IPS-15b (cell line): ENCODE results near the gene GIMAP2.

ENCODE experiments used
- H3K27me3 ChIP-seq: one replicate; pipeline ENCODE4 v1.6.1; 2013; ENCODE audit warnings: low read length; ENCODE audit not compliant: control insufficient read depth, insufficient read depth
- H3K36me3 ChIP-seq: one replicate; pipeline ENCODE4 v1.6.1; 2013; ENCODE audit warnings: low read length; ENCODE audit not compliant: control insufficient read depth, insufficient read depth
- H3K4me1 ChIP-seq: one replicate; pipeline ENCODE4 v1.6.1; 2013; ENCODE audit warnings: mild to moderate bottlenecking, low read length; ENCODE audit not compliant: control insufficient read depth, insufficient read depth
- H3K4me3 ChIP-seq: one replicate; pipeline ENCODE4 v1.5.1; 2013; ENCODE audit warnings: low read depth, low read length
- H3K9ac ChIP-seq: one replicate; pipeline ENCODE4 v1.6.1; 2013; ENCODE audit warnings: low read depth, mild to moderate bottlenecking, low read length
- H3K9me3 ChIP-seq: one replicate; pipeline ENCODE4 v1.6.1; 2013; ENCODE audit warnings: mild to moderate bottlenecking, low read length; ENCODE audit not compliant: control insufficient read depth, insufficient read depth

The GIMAP2 gene

DNA sequence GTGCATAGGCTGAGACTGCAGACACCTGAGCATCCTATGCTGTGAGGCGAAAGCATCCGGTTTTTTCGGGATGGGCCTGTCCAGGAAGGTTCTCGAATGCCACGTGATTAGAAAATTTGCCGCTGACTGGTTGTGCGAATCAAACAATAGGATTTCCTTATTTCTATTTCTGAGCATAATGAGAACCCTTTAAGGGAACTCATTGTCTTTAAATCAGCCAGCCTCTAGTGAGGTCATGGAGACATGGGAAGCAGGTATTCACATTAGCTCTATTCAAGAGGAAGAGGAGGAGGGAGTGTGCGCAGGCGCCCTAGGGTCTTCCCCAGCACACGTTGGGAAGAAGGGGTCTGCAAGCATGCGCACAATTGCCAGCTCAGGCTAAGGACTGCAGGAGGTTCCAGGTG is 36.5 kb downstream of the GIMAP2 start:
- H3K27me3 ChIP-seq = peaks cover 48% of the 10 kb centered on the region

DNA sequence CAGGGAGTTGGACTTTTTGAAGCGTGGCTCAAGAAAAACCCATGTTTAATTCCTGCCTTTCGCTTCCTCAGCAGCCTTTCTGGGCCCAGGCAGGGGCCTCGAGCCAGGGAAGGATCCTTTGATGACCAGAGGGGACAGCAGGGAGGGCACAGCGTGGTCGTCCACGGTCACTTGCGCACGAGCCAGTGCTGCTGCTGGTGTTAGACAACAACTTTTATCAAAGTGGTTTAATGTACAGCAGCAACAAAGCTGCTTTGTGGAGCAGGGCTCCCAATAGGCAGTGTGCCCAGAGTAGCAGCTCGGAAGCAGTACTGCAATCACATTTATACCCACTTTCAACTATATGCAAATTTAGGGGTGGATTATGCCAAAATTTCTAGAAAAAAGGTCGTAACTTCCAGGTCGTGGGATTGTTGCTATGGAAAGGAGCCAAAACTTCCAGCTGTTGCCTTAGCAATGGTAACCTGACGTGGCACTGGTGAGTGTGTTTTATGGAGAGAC is 37.0 kb downstream of the GIMAP2 start:
- Histone ChIP-seq H3K4me1 (no peaks in the 10 kb centered on the region), H3K27me3 (peaks cover 50% of the 10 kb centered on the region), H3K9ac (no peak overlapping the region), H3K36me3 (no peaks in the 10 kb centered on the region), H3K9me3 (no peaks in the 10 kb centered on the region), H3K4me3 (no peak overlapping the region)

More for the DNA sequence above, 36.5 kb downstream of the GIMAP2 start:
- H3K36me3 ChIP-seq = no peaks in the 10 kb centered on the region
- no peak overlapping the region for H3K9ac ChIP-seq
- H3K4me3 ChIP-seq = no peak overlapping the region
- H3K4me1 ChIP-seq = no peaks in the 10 kb centered on the region
- H3K9me3 ChIP-seq = no peaks in the 10 kb centered on the region

DNA sequence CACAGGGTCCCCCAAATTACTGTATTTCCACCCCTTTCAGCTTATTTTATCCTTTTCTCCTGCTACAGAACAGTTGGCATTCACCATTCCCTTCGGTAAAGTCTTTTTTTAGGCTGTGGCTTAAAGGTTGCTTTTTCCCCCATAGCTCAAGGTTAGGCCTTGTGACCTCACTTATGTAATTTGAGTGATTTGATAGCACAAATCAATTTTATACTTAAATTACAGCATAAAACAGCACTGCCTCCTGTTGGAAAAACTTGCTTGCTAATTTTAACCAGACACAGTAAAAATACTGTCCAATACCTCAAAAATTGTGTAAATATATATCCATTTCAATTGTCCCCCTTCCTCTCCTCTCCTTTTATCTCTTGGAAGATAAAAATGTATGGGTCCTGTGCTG is 38.0 kb downstream of the GIMAP2 start:
- H3K36me3 ChIP-seq = no peaks in the 10 kb centered on the region
- peaks cover 54% of the 10 kb centered on the region for H3K27me3 ChIP-seq
- H3K4me3 ChIP-seq = no peak overlapping the region
- H3K9ac ChIP-seq = no peak overlapping the region
- no peaks in the 10 kb centered on the region for H3K4me1 ChIP-seq
- no peaks in the 10 kb centered on the region for H3K9me3 ChIP-seq

DNA sequence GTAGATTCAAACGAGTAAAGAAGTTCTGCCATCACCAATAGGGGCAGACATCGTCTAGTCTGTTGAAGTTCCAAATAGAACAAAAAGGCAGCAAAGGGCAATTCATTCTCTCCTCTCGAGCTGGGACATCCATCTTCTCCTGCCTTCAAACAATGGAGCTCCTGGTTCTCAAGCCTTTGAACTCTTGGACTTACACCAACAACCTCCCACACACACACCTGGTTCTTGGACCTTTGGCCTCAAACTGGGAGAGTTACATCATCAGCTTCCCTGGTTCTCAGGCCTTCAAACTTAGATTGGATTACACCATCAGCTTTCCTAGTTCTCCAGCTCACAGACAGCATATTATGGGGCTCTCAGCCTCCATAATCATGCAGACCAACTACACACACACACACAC is 41.9 kb downstream of the GIMAP2 start:
- Histone ChIP-seq H3K4me3 (no peak overlapping the region), H3K36me3 (no peaks in the 10 kb centered on the region), H3K9ac (no peak overlapping the region), H3K9me3 (no peaks in the 10 kb centered on the region), H3K27me3 (peaks cover 82% of the 10 kb centered on the region), H3K4me1 (no peaks in the 10 kb centered on the region)

DNA sequence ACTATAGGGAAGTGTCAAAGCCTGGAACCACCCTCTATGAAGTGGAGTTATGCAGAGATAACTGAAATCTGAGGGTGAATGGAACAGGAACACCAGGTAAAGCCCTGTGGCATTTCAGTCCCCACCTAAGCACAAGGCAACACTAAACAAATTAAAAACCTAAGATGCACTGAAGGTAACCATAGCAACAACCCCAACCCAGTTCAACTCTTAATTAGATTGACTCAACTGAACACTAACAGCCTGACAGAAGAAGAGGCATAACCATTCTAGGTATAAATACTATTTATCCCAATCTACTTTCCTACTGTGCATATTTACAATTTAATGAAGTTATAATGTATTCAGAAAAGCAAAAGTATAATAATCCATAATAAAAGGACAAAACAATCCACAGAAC is 42.5 kb downstream of the GIMAP2 start:
- peaks cover 84% of the 10 kb centered on the region for H3K27me3 ChIP-seq
- no peaks in the 10 kb centered on the region for H3K36me3 ChIP-seq
- H3K4me1 ChIP-seq = no peaks in the 10 kb centered on the region
- H3K9ac ChIP-seq = no peak overlapping the region
- no peak overlapping the region for H3K4me3 ChIP-seq
- no peaks in the 10 kb centered on the region for H3K9me3 ChIP-seq

DNA sequence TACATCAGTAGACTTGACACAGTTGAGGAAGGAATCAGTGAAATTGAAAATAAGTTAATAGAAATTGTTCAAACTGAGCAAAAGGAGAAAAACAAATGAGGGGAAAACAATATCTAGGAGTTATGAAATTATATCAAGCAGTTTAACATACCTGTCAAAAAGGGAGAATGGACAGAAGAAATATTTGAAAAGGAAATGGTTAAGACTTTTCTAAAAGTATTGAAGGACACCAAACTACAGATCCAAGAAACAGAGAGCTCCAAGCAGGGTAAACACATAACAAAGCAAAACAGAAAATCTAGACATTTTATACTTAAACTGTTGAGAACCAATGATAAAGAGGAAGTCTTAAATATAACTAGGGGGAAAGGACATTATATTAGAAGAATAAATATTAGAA is 43.1 kb downstream of the GIMAP2 start:
- no peak overlapping the region for H3K4me3 ChIP-seq
- no peaks in the 10 kb centered on the region for H3K9me3 ChIP-seq
- H3K9ac ChIP-seq = no peak overlapping the region
- no peaks in the 10 kb centered on the region for H3K4me1 ChIP-seq
- H3K36me3 ChIP-seq = no peaks in the 10 kb centered on the region
- peaks cover 88% of the 10 kb centered on the region for H3K27me3 ChIP-seq

DNA sequence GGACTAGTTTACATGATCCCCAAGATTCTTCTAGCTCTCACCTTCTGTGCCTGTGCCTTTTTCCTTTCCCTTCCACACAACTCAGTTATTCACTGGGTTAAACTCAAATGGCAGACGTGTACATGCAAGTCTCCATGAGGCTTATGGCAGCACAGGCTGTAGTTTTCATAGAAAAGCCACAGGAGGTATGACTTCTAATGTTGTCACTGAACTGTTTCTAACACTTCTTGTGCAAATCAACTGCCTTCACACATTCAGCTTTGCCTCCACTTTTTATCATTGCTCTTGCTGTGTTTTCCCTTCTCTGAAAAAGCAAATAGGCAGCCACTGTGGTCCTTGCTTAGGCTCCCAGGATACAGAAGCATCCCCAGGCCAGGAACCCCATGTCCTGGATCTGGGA is 46.4 kb downstream of the GIMAP2 start:
- Histone ChIP-seq H3K36me3 (no peaks in the 10 kb centered on the region), H3K4me3 (no peak overlapping the region), H3K9ac (no peak overlapping the region), H3K4me1 (no peaks in the 10 kb centered on the region), H3K27me3 (peaks cover 98% of the 10 kb centered on the region), H3K9me3 (no peaks in the 10 kb centered on the region)

DNA sequence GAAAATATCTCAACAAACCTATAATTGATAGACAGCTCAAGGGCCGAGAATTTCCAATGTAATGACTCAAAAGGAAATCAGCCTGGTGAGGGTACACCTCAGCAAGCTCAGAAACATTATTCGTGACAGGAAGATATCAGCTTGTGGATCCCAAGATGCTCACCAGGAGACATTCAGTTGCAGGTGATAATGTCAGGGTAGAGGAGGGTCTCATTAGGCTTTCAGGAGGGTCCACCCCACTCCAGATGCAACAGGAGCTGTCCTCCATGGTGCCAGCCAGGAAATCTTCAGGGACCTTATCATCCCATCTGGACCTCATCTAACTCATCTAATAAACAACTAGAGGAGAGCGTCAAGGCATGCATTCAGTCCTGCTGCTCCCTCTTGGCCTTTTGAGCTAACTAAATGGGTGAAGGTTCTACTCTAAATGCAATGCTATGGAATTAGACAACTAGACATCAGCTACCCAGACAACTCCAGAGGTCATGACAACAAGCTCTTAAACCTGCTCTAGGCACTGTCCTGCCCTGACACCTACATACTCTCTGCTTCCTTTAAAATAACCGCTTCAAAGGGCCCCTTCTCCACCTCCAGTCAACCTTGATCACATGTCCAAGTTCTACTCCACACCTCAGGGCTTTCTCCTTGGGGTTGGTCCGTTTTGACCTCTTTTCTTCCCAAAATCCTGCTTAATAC is 47.4 kb downstream of the GIMAP2 start:
- Histone ChIP-seq H3K9ac (no peak overlapping the region), H3K4me1 (no peaks in the 10 kb centered on the region), H3K4me3 (no peak overlapping the region), H3K36me3 (no peaks in the 10 kb centered on the region), H3K9me3 (no peaks in the 10 kb centered on the region), H3K27me3 (peaks cover 98% of the 10 kb centered on the region)

DNA sequence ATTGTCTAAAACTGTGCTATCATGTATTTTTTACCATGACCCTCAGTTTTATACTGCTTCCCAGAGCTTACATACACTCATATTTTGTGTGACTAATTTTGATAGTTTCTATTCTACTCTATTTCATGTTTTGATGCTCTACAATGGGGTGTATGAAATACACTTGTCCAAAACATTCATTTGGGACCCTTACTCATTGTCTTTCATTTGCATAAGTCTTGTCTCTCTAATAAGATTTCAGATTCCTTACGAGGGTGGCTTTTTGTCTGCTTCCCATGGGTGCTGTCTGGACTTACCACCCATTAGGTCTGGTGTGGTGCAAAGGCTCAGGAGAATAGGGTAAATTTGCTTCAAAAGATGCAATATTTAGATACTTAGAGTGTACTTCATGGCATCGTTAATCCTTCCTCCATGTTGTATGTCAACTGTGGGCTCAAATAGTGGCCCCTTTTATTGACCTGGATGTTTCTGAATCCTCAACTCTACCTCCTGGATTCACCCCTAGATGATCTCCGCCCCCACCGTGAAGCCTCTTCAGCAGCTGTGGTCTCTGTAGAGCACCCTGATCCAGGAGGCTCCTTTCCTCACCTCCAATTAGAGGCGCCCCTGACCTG is 48.1 kb downstream of the GIMAP2 start:
- Histone ChIP-seq H3K9ac (no peak overlapping the region), H3K4me1 (no peaks in the 10 kb centered on the region), H3K4me3 (no peak overlapping the region), H3K36me3 (no peaks in the 10 kb centered on the region), H3K9me3 (no peaks in the 10 kb centered on the region), H3K27me3 (peaks cover 99% of the 10 kb centered on the region)

DNA sequence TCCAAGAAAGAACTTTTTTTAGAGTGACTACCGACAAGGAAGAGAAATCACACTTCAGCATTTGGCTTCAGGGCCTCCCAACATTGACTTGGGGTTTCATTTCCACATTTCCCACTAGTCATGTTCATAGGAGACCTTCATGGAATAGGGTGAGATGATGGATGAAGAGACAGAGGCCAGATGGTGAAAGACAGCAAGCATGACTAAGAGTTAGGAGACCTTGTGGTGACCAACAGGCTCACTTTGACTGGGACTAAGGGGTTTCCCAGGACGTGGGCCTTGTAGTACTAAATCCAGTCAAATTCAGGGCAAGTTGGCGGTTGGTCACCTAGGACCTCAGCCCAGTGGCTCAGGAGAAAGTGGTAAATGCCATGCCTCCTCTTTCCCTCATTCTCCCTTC is 48.7 kb downstream of the GIMAP2 start:
- H3K27me3 ChIP-seq = peaks cover 99% of the 10 kb centered on the region
- no peaks in the 10 kb centered on the region for H3K9me3 ChIP-seq
- no peak overlapping the region for H3K9ac ChIP-seq
- no peaks in the 10 kb centered on the region for H3K4me1 ChIP-seq
- peak overlapping the region; percentile 20 for H3K4me3 ChIP-seq
- no peaks in the 10 kb centered on the region for H3K36me3 ChIP-seq

DNA sequence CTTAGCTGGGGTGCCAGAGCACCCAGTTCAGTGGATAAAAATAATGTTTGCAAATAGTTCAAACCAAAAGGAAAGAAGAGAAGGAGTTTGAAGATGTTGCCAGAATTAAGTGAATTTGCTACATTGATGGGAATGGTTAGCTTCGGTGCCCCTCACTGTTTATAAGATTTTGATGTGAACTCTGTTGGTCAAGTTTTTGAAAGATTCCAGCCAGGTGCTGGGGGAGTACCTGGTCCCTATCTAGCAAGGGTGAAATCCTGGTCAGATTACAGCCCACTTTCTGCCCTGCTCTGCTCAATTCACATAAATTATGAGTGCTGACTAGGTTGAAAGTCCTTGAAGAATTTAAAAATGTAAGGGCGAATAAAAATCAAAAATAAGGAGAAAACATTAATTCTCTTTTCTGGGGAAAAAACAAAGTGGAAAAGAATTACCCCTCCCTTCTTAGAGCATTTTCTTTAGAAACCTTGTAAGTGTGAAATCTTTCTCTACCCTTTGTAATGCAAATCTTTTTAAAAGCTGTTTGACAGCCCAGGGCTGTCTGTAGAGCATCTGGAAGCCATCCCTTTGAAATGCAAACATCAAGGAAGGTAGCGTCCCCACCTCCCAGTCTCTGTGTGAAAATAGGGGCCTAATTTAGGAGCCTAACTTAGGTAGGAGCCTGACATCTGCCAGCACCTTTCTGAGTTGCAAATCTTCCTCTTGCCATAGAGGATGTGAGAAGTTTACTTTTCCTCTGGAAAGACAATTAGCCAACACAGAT is 50.3 kb downstream of the GIMAP2 start:
- no peak overlapping the region for H3K4me3 ChIP-seq
- no peak overlapping the region for H3K9ac ChIP-seq
- peaks cover 99% of the 10 kb centered on the region for H3K27me3 ChIP-seq
- H3K4me1 ChIP-seq = no peaks in the 10 kb centered on the region
- no peaks in the 10 kb centered on the region for H3K36me3 ChIP-seq
- H3K9me3 ChIP-seq = no peaks in the 10 kb centered on the region

DNA sequence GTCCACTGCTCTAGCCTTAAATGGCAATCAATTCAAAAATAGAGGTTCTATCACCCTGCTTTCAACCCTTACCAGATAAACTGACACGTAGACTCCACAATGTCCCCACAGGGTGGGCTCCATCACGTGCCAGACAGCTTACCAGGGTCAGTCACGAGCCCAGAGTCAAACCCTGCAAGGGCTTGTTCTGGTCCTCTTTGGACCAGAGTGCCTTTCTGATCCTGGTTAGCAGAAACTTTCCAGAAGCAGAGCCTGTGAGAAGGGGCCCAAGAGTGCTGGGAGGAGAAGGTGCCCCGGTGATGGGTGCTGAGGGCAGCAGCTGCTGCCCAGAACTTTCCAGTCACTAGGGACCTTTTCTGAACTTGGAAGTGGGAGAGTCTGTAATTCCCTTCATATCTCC is 51.4 kb downstream of the GIMAP2 start:
- H3K4me1 ChIP-seq = no peaks in the 10 kb centered on the region
- no peaks in the 10 kb centered on the region for H3K9me3 ChIP-seq
- no peak overlapping the region for H3K9ac ChIP-seq
- H3K27me3 ChIP-seq = peaks cover 99% of the 10 kb centered on the region
- no peaks in the 10 kb centered on the region for H3K36me3 ChIP-seq
- no peak overlapping the region for H3K4me3 ChIP-seq
